ENCODE data around the gene SND1.
A peak's percentile ranks its signal among the peaks of the same experiment; 100 is the strongest.

Gene SND1

DNA sequence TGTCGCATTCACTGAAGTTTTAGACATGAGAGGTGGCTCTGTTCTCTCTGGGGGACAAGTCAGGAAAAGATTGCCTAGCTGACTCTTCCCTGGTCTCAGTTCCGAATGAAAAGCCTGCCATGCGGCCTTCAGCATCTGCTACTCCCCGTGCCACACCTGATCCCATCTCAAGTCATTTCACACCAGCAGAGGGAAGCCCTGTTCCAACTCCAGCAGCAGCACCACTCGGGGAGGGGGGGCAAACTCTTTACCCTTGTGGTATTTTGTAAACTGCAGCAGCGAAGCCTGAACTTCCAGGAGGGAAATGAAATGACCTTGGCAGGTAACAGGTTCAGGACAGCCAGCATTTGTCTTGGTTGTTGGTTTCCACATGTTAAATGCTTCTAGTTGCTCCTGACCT is 365.5 kb downstream of the SND1 start:
- Histone ChIP-seq H3K4me1 (ENCODE audit: insufficient read depth, low read length) (peaks cover 24% of the 10 kb centered on the region), H2AFZ (ENCODE audit: low read depth, low read length) (no peak overlapping the region), H3K9me3 (ENCODE audit: low read length) (no peaks in the 10 kb centered on the region), H3K36me3 (ENCODE audit: insufficient read depth, low read length) (peaks cover 28% of the 10 kb centered on the region), H3K4me3 (ENCODE audit: low read length) (no peak overlapping the region), H3K27me3 (ENCODE audit: insufficient read depth, low read length) (no peaks in the 10 kb centered on the region)

DNA sequence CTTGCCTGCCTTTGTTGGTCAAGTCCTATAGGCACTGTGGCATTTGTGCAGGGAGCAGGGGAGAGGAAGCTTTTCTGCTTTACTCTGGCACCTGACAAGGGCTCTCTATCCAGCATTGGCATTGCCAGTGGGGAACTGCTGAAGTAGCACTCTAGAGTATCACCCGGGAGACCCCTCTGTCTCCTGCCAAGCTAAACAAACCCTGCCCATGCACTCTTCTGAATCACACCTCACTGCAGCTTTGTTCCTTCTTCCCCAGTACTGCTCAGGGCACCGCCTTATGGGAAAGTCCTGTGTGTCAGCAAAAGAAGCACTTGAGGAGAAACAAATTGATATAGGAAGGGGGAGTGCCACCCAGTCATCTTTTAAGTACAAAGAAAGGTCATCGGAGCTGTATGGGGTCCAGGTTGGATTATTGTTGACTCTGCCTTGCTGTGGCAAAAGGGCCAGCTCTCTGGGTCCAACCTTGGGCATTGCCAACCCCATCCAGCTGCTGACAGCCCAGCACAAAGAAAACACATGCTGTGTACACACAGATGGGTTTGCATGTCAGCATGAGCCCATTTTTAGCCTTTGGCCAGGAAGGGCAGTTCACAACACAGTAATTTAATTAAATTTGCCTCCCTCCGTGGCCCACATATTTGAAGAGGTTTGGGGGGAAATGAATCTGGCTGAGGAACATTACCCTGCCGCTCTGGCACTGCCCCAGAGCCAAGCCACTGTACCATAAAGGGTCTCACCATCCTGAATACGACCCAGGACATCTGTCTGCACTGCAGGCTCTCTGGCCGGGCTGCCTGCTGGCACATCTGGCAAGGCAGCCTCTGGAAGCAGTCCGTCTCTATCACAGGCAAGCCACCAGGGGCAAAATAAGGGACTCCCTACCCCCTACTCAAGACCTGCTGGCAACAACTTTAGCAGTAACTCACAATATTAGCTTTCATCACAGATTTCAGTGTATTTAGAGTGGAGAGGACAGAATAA is 366.2 kb downstream of the SND1 start:
- Histone ChIP-seq H2AFZ (ENCODE audit: low read depth, low read length) (no peak overlapping the region), H3K4me1 (ENCODE audit: insufficient read depth, low read length) (peaks cover 22% of the 10 kb centered on the region), H3K4me3 (ENCODE audit: low read length) (no peak overlapping the region), H3K9me3 (ENCODE audit: low read length) (no peaks in the 10 kb centered on the region), H3K27me3 (ENCODE audit: insufficient read depth, low read length) (no peaks in the 10 kb centered on the region), H3K36me3 (ENCODE audit: insufficient read depth, low read length) (peaks cover 27% of the 10 kb centered on the region)

DNA sequence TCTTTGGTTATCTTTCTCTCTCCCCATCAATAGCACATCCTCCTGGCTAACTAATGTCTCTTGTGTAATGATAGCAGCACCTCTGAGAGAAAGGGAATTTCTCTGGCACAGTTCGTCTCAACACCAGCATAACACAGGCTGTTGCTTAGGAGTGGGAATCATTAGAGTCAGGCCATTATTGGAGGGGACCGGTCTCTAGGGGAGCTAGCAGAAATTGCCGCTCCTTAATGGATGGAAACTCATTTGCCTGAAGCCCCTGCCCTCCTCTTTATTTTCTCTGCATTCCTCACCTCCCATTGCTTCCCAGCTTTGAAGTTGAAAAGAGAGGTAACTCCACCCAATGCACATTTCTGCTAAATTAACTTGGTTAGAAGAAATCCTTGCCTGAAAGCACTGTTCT is 367.3 kb downstream of the SND1 start:
- Histone ChIP-seq H2AFZ (ENCODE audit: low read depth, low read length) (no peak overlapping the region), H3K36me3 (ENCODE audit: insufficient read depth, low read length) (peaks cover 38% of the 10 kb centered on the region), H3K4me1 (ENCODE audit: insufficient read depth, low read length) (peaks cover 22% of the 10 kb centered on the region), H3K9me3 (ENCODE audit: low read length) (no peaks in the 10 kb centered on the region), H3K4me3 (ENCODE audit: low read length) (no peak overlapping the region), H3K27me3 (ENCODE audit: insufficient read depth, low read length) (no peaks in the 10 kb centered on the region)

DNA sequence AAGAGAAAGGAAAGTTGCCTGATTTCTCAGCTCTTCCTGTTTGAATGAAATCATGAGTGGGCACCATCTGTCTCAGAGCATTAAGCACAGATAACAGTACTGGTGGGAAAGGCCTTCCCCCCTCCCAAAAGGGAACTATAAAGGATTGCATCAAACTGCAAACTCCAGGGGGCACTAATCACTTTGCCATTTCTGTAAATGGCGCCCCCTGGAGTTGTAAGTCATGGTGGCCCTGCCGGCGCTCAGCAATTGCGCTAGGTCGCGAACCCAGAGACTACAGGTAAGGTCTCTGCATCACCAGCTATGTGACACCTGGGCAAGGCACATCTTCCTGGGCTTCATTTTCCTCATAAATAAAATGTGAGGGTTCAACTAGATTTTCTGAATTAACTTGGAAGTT is 368.2 kb downstream of the SND1 start:
- Histone ChIP-seq H3K27me3 (ENCODE audit: insufficient read depth, low read length) (no peaks in the 10 kb centered on the region), H3K36me3 (ENCODE audit: insufficient read depth, low read length) (peaks cover 46% of the 10 kb centered on the region)

DNA sequence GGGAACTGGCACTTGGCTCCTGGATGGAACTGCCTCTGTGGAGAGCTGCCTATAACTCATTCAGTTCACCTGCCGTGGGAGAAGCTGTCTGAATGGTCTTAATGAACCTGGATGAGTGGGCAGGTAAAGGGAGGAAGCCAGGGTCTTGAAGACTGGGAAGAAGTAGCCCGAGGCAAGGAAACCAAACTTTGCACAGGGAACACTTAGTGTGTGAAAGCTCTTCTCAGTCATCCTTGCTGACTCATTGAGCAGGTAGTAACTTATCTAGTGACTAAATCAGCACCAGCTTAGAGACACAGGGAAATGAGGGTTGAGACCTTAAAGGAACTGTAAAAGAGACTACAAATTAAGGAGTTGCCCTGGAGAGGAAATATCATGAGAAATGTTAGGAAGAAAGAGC is 369.4 kb downstream of the SND1 start:
- H3K4me1 ChIP-seq (ENCODE audit: insufficient read depth, low read length): peaks cover 36% of the 10 kb centered on the region
- no peak overlapping the region for H2AFZ ChIP-seq (ENCODE audit: low read depth, low read length)
- H3K36me3 ChIP-seq (ENCODE audit: insufficient read depth, low read length): peaks cover 53% of the 10 kb centered on the region

More for the DNA sequence above, 368.2 kb downstream of the SND1 start:
- Histone ChIP-seq H3K4me3 (ENCODE audit: low read length) (no peak overlapping the region), H3K9me3 (ENCODE audit: low read length) (no peaks in the 10 kb centered on the region), H3K4me1 (ENCODE audit: insufficient read depth, low read length) (peaks cover 25% of the 10 kb centered on the region), H2AFZ (ENCODE audit: low read depth, low read length) (no peak overlapping the region)

DNA sequence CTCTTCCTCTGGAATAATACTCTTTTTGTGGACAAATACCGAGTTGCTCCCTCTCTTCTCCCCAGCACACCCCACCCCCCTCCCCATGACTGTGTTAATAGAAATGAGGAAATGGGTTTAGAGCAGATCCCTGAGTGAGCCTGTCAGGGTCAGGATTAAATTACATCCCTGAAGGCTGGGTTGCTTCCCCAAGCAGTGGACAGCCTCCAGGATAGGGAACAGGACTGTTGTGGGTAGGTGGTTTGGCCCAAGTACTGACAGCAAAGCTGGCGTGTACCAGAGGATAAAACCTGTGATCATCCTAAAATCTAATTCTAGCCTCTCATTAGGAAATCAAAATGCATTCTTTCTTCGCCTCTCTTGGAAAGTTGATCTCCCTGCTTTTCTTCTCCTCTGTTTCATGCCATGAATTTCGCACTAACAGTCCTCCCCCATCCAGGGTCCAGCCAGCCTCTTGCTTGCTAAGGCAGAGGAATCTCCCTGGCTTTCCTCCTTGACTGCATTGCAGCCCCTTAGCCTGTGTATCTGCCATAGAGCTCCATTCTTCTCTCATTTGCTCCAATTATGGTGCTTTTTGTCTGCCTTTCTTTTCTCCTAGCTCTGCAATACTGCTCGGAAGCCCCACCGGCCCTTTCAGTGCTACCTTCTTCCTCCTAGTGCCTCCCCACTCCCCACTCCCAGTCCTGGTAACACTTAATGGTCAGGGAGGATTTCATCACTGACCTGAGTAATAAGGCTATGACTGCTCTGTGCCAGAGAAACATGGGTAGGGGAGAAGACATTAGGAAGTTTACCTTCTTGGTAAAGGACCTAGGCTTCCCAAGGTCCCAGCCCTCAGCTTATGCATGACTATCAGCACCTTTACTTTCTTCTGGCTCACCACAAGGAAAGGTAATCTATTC is 370.9 kb downstream of the SND1 start:
- Histone ChIP-seq H3K36me3 (ENCODE audit: insufficient read depth, low read length) (peaks cover 52% of the 10 kb centered on the region), H3K9me3 (ENCODE audit: low read length) (no peaks in the 10 kb centered on the region), H3K4me3 (ENCODE audit: low read length) (no peak overlapping the region), H3K4me1 (ENCODE audit: insufficient read depth, low read length) (peaks cover 51% of the 10 kb centered on the region), H3K27me3 (ENCODE audit: insufficient read depth, low read length) (no peaks in the 10 kb centered on the region), H2AFZ (ENCODE audit: low read depth, low read length) (no peak overlapping the region)

More for the DNA sequence above, 369.4 kb downstream of the SND1 start:
- Histone ChIP-seq H3K27me3 (ENCODE audit: insufficient read depth, low read length) (no peaks in the 10 kb centered on the region), H3K9me3 (ENCODE audit: low read length) (no peaks in the 10 kb centered on the region), H3K4me3 (ENCODE audit: low read length) (no peak overlapping the region)

DNA sequence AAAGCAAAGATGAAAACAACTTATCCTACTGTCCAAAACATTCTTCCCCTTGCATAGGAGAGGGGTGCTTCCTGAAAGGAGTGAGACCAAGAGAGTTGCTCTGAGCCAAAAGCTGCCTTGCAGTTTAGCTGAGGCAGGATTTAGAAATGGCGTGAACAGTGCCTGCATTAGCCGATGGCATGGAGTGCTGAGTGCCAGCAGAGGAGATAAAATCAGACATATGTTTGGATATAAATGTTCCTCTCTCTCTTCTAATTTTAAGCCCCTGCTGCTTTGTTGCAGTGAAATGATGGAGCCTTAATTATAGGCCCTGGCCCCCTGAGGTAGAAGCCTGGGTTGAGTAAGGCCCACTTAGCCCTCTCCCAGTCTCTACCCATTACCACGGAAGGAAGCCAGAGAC is 372.2 kb downstream of the SND1 start:
- peaks cover 51% of the 10 kb centered on the region for H3K4me1 ChIP-seq (ENCODE audit: insufficient read depth, low read length)
- no peak overlapping the region for H3K4me3 ChIP-seq (ENCODE audit: low read length)
- H2AFZ ChIP-seq (ENCODE audit: low read depth, low read length): no peak overlapping the region
- H3K36me3 ChIP-seq (ENCODE audit: insufficient read depth, low read length): peaks cover 55% of the 10 kb centered on the region
- H3K27me3 ChIP-seq (ENCODE audit: insufficient read depth, low read length): no peaks in the 10 kb centered on the region
- H3K9me3 ChIP-seq (ENCODE audit: low read length): peaks cover 2% of the 10 kb centered on the region

DNA sequence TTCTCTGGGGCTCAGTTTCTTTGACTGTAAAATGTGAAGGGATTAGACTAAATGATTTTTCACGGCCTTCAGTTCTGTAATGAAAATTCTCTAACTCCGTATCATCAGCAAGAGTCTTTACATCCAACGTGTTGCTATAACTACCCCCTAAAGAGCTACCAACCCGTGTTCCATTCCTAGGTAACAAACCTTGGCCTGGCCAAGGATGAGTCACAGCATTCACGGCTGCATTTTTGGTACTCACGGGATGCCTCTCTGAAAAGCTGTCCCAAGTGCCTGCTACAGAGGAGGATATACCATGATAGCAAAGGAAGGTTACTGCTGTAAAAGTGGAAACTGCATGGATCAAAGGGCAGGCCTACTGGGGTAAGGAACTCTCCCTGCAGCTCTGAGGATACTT is 373.4 kb downstream of the SND1 start:
- Histone ChIP-seq H3K4me1 (ENCODE audit: insufficient read depth, low read length) (peaks cover 53% of the 10 kb centered on the region), H3K4me3 (ENCODE audit: low read length) (no peak overlapping the region), H3K27me3 (ENCODE audit: insufficient read depth, low read length) (no peaks in the 10 kb centered on the region), H3K9me3 (ENCODE audit: low read length) (peaks cover 8% of the 10 kb centered on the region), H2AFZ (ENCODE audit: low read depth, low read length) (no peak overlapping the region), H3K36me3 (ENCODE audit: insufficient read depth, low read length) (peaks cover 59% of the 10 kb centered on the region)

DNA sequence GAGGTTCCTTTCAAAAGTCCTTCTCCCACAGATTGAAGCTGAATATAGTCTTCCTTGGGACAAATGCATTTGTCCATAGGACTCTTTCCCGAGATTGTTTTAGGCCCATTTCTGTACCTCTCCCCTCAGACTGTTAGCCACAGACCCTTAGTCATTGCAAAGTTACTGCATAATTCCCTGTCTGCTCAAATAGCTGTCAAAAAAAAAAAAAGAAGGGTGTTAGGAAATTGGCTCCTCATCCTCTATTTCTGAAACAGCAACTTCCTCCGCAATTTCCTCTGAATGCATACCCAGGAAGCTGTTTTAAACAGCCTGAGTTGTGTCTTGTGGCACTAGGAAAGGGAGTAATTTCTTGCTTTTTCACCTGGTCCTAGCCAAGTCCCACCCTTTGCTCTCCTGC is 373.8 kb downstream of the SND1 start:
- H3K4me3 ChIP-seq (ENCODE audit: low read length): no peak overlapping the region
- H3K27me3 ChIP-seq (ENCODE audit: insufficient read depth, low read length): no peaks in the 10 kb centered on the region
- peaks cover 57% of the 10 kb centered on the region for H3K4me1 ChIP-seq (ENCODE audit: insufficient read depth, low read length)
- H2AFZ ChIP-seq (ENCODE audit: low read depth, low read length): no peak overlapping the region
- peaks cover 54% of the 10 kb centered on the region for H3K36me3 ChIP-seq (ENCODE audit: insufficient read depth, low read length)
- peaks cover 8% of the 10 kb centered on the region for H3K9me3 ChIP-seq (ENCODE audit: low read length)

DNA sequence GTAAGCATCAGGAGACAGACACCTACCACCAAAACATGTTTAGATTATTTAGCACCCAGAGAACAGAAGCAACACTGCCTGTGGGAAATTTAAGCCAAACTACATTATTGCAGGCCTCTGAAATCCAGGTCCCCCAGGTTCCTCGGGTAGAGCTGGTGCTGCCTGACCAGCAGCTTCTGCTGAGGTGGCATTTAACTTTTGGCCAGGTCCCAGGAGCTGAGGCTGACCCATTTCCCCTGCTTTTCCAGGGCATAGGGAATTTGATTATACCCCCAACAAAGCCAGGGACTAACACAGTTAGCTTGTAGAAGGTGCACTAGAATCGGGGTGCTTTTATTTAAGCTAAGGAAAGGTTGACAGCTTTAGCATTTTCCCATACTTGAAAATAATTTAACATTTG is 374.6 kb downstream of the SND1 start:
- Histone ChIP-seq H3K36me3 (ENCODE audit: insufficient read depth, low read length) (peaks cover 47% of the 10 kb centered on the region), H3K27me3 (ENCODE audit: insufficient read depth, low read length) (no peaks in the 10 kb centered on the region), H3K4me1 (ENCODE audit: insufficient read depth, low read length) (peaks cover 57% of the 10 kb centered on the region)

DNA sequence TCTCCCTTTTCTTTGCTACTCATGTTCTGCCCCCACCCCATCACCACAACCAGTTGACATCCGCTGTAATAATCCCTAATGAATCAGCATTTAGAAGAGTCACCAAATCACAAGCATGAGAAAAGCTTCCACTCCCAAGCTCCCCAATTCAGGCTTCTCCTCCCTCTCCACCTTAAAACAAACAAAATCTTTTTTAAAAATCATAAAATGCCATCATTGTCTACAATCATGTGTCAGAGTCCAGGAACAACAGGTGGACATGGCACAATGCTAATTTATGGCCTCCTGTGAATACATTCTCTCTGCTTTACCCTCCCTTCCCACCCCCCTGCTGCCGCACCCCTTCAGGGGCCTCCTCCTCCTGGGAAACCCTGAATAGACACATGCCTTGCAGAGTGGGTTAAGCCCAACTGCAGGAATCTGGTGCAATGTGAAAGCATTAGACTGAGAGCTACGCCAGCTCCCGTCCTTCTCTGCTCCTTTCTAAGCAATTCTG is 375.5 kb downstream of the SND1 start:
- no peaks in the 10 kb centered on the region for H3K27me3 ChIP-seq (ENCODE audit: insufficient read depth, low read length)
- peak overlapping the region; percentile 46 for H3K4me3 ChIP-seq (ENCODE audit: low read length)
- peaks cover 46% of the 10 kb centered on the region for H3K36me3 ChIP-seq (ENCODE audit: insufficient read depth, low read length)
- peaks cover 8% of the 10 kb centered on the region for H3K9me3 ChIP-seq (ENCODE audit: low read length)
- peaks cover 57% of the 10 kb centered on the region for H3K4me1 ChIP-seq (ENCODE audit: insufficient read depth, low read length)
- H2AFZ ChIP-seq (ENCODE audit: low read depth, low read length): no peak overlapping the region

More for the DNA sequence above, 374.6 kb downstream of the SND1 start:
- H3K4me3 ChIP-seq (ENCODE audit: low read length): peak overlapping the region; percentile 5
- H3K9me3 ChIP-seq (ENCODE audit: low read length): peaks cover 8% of the 10 kb centered on the region
- H2AFZ ChIP-seq (ENCODE audit: low read depth, low read length): no peak overlapping the region

DNA sequence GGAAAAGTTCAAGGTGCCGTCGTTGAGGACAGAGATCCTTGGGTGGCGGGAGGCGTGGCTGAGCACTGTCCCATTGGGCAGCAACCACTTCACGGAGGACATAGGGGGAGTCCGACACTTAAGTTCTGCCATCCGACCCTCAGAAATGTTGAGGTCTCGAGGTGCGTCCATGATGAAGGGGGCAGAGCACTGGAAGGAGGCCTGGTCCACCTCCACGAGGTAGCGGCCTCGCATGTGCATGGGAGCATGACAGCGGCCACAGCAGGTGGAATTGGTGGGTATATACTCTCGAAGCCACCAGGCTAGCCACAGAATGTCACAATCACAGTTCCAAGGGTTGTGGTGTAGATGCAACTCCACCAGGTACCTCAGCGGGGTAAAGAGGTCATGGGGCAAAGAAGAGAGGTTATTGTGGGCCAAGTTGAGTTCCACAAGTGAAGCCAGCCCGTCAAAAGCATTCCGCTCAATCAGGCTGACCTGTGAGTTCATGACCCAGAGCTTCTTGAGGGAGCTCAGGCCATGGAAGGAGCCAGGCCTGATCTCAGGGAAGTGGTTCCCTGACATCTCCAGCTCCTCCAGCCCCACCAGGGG is 377.5 kb downstream of the SND1 start:
- Histone ChIP-seq H3K9me3 (ENCODE audit: low read length) (peaks cover 8% of the 10 kb centered on the region), H2AFZ (ENCODE audit: low read depth, low read length) (no peak overlapping the region), H3K36me3 (ENCODE audit: insufficient read depth, low read length) (peaks cover 33% of the 10 kb centered on the region), H3K4me3 (ENCODE audit: low read length) (peak overlapping the region; percentile 61), H3K4me1 (ENCODE audit: insufficient read depth, low read length) (peaks cover 65% of the 10 kb centered on the region), H3K27me3 (ENCODE audit: insufficient read depth, low read length) (no peaks in the 10 kb centered on the region)

All from neuron (in vitro differentiated cells).